H1 (cell line): Measurements from ENCODE around the gene VIT. TPM values are rescaled to one million over a fixed set of nuclear protein-coding genes. Genes with fewer than 3 reads are reported as not detected.

Source experiments
- CTCF ChIA-PET: fragments of 300-600 bp; sonication (Branson Sonifier 250); formaldehyde crosslinking; loops from one replicate; lab custom pipeline; 2021; ENCODE audit not compliant: partially characterized antibody; lab: Charles Lee
- POLR2A ChIA-PET: fragments of 300-600 bp; sonication (Branson Sonifier 250); formaldehyde crosslinking; loops from one replicate; lab custom pipeline; 2021; ENCODE audit warnings: inconsistent platforms; ENCODE audit not compliant: partially characterized antibody; lab: Charles Lee
- DNase-seq, 2 experiments: peaks; one replicate each; pipeline versions ENCODE4 v3.0.0 to v3.0.0-alpha.2; 2010 to 2022; ENCODE audit warnings: low spot score in 2 of 2, low read depth in 1 of 2, mixed read lengths in 1 of 2
- FAIRE-seq: peaks from 2 replicates; lab custom pipeline; 2011; peaks lifted over from hg19 to GRCh38; lab: Jason Lieb, UNC
- H2AFZ ChIP-seq: 2 replicates; pipeline ENCODE4 v1.8.1; 2012; ENCODE audit warnings: low read length, inconsistent platforms
- H2AK5ac ChIP-seq: 2 replicates; pipeline ENCODE4 v1.6.1; 2013; ENCODE audit warnings: low read depth, low read length
- H2BK120ac ChIP-seq: replicated peaks from 2 replicates; pipeline ENCODE3; 2013; ENCODE audit warnings: low read depth, low read length, inconsistent platforms
- H2BK12ac ChIP-seq: 2 replicates; pipeline ENCODE4 v1.6.1; 2013; ENCODE audit warnings: low read depth, low read length
- H2BK15ac ChIP-seq: 2 replicates; pipeline ENCODE4 v1.6.1; 2013; ENCODE audit warnings: low read length
- H2BK20ac ChIP-seq: 2 replicates; pipeline ENCODE4 v1.6.1; 2013; ENCODE audit warnings: low read length
- H2BK5ac ChIP-seq: 2 replicates; pipeline ENCODE4 v1.6.1; 2013; ENCODE audit warnings: low read depth, low read length
- H3K14ac ChIP-seq: 2 replicates; pipeline ENCODE4 v1.6.1; 2013; ENCODE audit warnings: inconsistent platforms; ENCODE audit not compliant: insufficient read length
- H3K18ac ChIP-seq: 2 replicates; pipeline ENCODE4 v1.6.1; 2013; ENCODE audit warnings: low read length; ENCODE audit errors: extremely low read depth
- H3K23ac ChIP-seq: 2 replicates; pipeline ENCODE4 v1.6.1; 2013; ENCODE audit warnings: inconsistent platforms; ENCODE audit not compliant: insufficient read length
- H3K23me2 ChIP-seq: 2 replicates; pipeline ENCODE4 v1.6.1; 2013; ENCODE audit warnings: low read depth, low read length
- H3K27ac ChIP-seq: 2 replicates; pipeline ENCODE4 v1.6.1; 2011; ENCODE audit warnings: low read depth, low read length, inconsistent platforms
- H3K27me3 ChIP-seq, 4 experiments: replicated peaks in 1 of 4; 1 replicate in 1 of 4; 2 replicates in 3 of 4; pipeline versions ENCODE4 v1.6.1 to v1.8.1; 2011 to 2013; ENCODE audit warnings: low read length in 3 of 4, mild to moderate bottlenecking in 3 of 4, inconsistent platforms in 2 of 4, mixed read lengths in 2 of 4, moderate library complexity in 1 of 4; ENCODE audit not compliant: control insufficient read depth in 3 of 4, insufficient read depth in 3 of 4; ENCODE audit errors: extremely low read depth in 1 of 4
- H3K36me3 ChIP-seq, 4 experiments: 2 replicates each; pipeline versions ENCODE4 v1.6.1 to v1.8.1; 2011 to 2013; ENCODE audit warnings: mild to moderate bottlenecking in 4 of 4, low read length in 3 of 4, moderate library complexity in 2 of 4, control low read depth in 1 of 4, inconsistent platforms in 1 of 4; ENCODE audit not compliant: insufficient read depth in 4 of 4, control insufficient read depth in 2 of 4
- H3K4ac ChIP-seq: replicated peaks from 2 replicates; pipeline ENCODE3; 2013; ENCODE audit warnings: low read length, low read depth, mixed read lengths, inconsistent platforms; ENCODE audit not compliant: insufficient read length
- H3K4me1 ChIP-seq, 4 experiments: replicated peaks in 1 of 4; 1 replicate in 1 of 4; 2 replicates in 3 of 4; pipeline versions ENCODE4 v1.6.1 to v1.8.1; 2011 to 2013; ENCODE audit warnings: low read length in 3 of 4, inconsistent platforms in 2 of 4, mixed read lengths in 1 of 4; ENCODE audit not compliant: insufficient read depth in 4 of 4, control insufficient read depth in 3 of 4
- H3K4me2 ChIP-seq, 2 experiments: 2 replicates each; pipeline versions ENCODE4 v1.6.1 to v1.8.1; 2011 to 2013; ENCODE audit warnings: low read depth in 2 of 2, low read length in 2 of 2, control low read depth in 1 of 2, inconsistent platforms in 1 of 2, mild to moderate bottlenecking in 1 of 2; ENCODE audit not compliant: insufficient read depth in 1 of 2
- H3K4me3 ChIP-seq, 4 experiments: fragments of 200-600, 300-600 bp in 1 of 4; sonication (generic), shearing (Covaris generic), sonication (Bioruptor Twin) in 1 of 4; 2 replicates each; pipeline versions ENCODE4 v1.5.1 to v1.8.1; 2011 to 2016; ENCODE audit warnings: low read length in 4 of 4, low read depth in 3 of 4, control low read depth in 2 of 4, inconsistent platforms in 2 of 4, mild to moderate bottlenecking in 2 of 4, mixed read lengths in 1 of 4, moderate library complexity in 1 of 4; ENCODE audit not compliant: insufficient read depth in 2 of 4; ENCODE audit errors: extremely low read depth in 1 of 4
- H3K56ac ChIP-seq: replicated peaks from 2 replicates; pipeline ENCODE3; 2013; ENCODE audit warnings: low read depth, mild to moderate bottlenecking, mixed read lengths, low read length, inconsistent platforms; ENCODE audit not compliant: insufficient read length
- H3K79me1 ChIP-seq: 2 replicates; pipeline ENCODE4 v1.6.1; 2013; ENCODE audit warnings: low read depth, low read length, control low read depth
- H3K79me2 ChIP-seq, 2 experiments: 2 replicates each; pipeline versions ENCODE4 v1.6.1 to v1.8.1; 2012 to 2013; ENCODE audit warnings: low read length in 2 of 2, mild to moderate bottlenecking in 2 of 2, inconsistent platforms in 1 of 2; ENCODE audit not compliant: insufficient read depth in 2 of 2, control insufficient read depth in 1 of 2
- H3K9ac ChIP-seq, 4 experiments: replicated peaks in 1 of 4; 1 replicate in 1 of 4; 2 replicates in 3 of 4; pipeline versions ENCODE4 v1.6.1 to v1.8.1; 2011 to 2013; ENCODE audit warnings: low read depth in 3 of 4, low read length in 3 of 4, control low read depth in 2 of 4, mild to moderate bottlenecking in 2 of 4, moderate library complexity in 2 of 4, inconsistent platforms in 1 of 4; ENCODE audit errors: extremely low read depth in 1 of 4
- H3K9me3 ChIP-seq, 2 experiments: 2 replicates each; pipeline versions ENCODE4 v1.6.1 to v1.8.1; 2012 to 2013; ENCODE audit warnings: mild to moderate bottlenecking in 2 of 2, moderate library complexity in 2 of 2, control low read depth in 1 of 2, inconsistent platforms in 1 of 2, low read depth in 1 of 2, low read length in 1 of 2, mixed read lengths in 1 of 2; ENCODE audit not compliant: insufficient read depth in 2 of 2
- H4K20me1 ChIP-seq, 2 experiments: replicated peaks in 1 of 2; 2 replicates each; pipeline versions ENCODE3 to v1.8.1; 2011 to 2013; ENCODE audit warnings: inconsistent platforms in 2 of 2, low read length in 2 of 2, mild to moderate bottlenecking in 1 of 2; ENCODE audit not compliant: insufficient read depth in 2 of 2, control insufficient read depth in 1 of 2
- H4K5ac ChIP-seq: 2 replicates; pipeline ENCODE4 v1.6.1; 2013; ENCODE audit warnings: low read length, low read depth, mixed read lengths, inconsistent platforms; ENCODE audit not compliant: insufficient read length
- H4K8ac ChIP-seq: 2 replicates; pipeline ENCODE4 v1.8.0; 2013; ENCODE audit warnings: mild to moderate bottlenecking, moderate library complexity, low read length, inconsistent platforms; ENCODE audit not compliant: insufficient read depth; ENCODE audit errors: extremely low read depth
- H4K91ac ChIP-seq: replicated peaks from 2 replicates; pipeline ENCODE3; 2013; ENCODE audit warnings: low read length, mixed read lengths, inconsistent platforms; ENCODE audit not compliant: insufficient read length
- MAFK ChIP-seq: IDR thresholded peaks from 2 replicates; pipeline ENCODE4 v1.6.1; 2012; ENCODE audit warnings: low read depth, mild to moderate bottlenecking, improper control_type of control experiment, low read length
- WGBS, 2 experiments: shearing (Covaris generic) in 1 of 2; methylation state at CpG; one replicate each; pipeline versions ENCODE4 v1.1.6 to v1.1.7; 2013 to 2015; ENCODE audit warnings: low lambda C conversion rate in 2 of 2, mixed read lengths in 2 of 2, inconsistent platforms in 1 of 2, low coverage in 1 of 2, missing lambda C conversion rate in 1 of 2; ENCODE audit not compliant: insufficient replicate concordance in 2 of 2, insufficient coverage in 1 of 2, insufficient read length in 1 of 2; ENCODE audit errors: extremely low coverage in 1 of 2, missing lambda C conversion rate in 1 of 2; 5-methylcytosine and 5-hydroxymethylcytosine counted together
- polyA plus RNA-seq, 7 experiments: library from polyadenylated mRNA; depleted of rRNA in 3 of 7; stranded (reverse) in 5 of 7; unstranded in 2 of 7; fragments of >200 nt in 5 of 7; fragments of 200-250 nt in 2 of 7; gene quantifications; 1 replicate in 5 of 7; 2 replicates in 1 of 7; 4 replicates in 1 of 7; pipeline versions ENCODE4 v1.2.1 to v1.2.3, GENCODE V29; 2011 to 2013; ENCODE audit warnings: missing spikeins in 2 of 7, mixed read lengths in 2 of 7
- total RNA-seq: library from RNA; stranded (reverse); fragmentation: NEBNext Ultra II Directional; extraction: Animal tissue kit (Norgen Biotek cat#: 25700); gene quantifications from 2 replicates; pipeline ENCODE4 v1.2.1, GENCODE V29; 2021

VIT gene
- total and polyA plus RNA-seq, 2 of the 8 experiments (the other 6 are each of a cell fraction or from before 2014, with no cell fraction given), result 0.03 TPM; not detected in 1

GRCh38 chr2:36773947-36774346, 77.4 kb downstream of the VIT start:
- no peak overlapping the region for H3K4me2 ChIP-seq
- no peaks in the 10 kb centered on the region for H3K79me2 ChIP-seq
- no peak overlapping the region for H2BK5ac ChIP-seq
- H3K27ac ChIP-seq, result no peak overlapping the region
- FAIRE-seq (no peak), DNase-seq (no peak)
- H3K4ac ChIP-seq, result no peak overlapping the region
- no peak overlapping the region for H2BK120ac ChIP-seq
- H3K56ac ChIP-seq, result no peak overlapping the region
- H2AFZ ChIP-seq, result peak overlapping the region; percentile 40; the same call in 1 of the 2 replicates
- no peak overlapping the region for H3K18ac ChIP-seq
- H4K8ac ChIP-seq, result no peak overlapping the region
- no peak overlapping the region for H3K14ac ChIP-seq
- no peak overlapping the region for H4K91ac ChIP-seq
- H3K4me3 ChIP-seq, result no peak overlapping the region
- no peaks in the 10 kb centered on the region for H3K9me3 ChIP-seq
- no peak overlapping the region for H2BK20ac ChIP-seq
- no peaks in the 10 kb centered on the region; a peak in 1 of 7 replicates for H3K4me1 ChIP-seq
- no peaks in the 10 kb centered on the region for H3K36me3 ChIP-seq
- no peak overlapping the region for H2BK15ac ChIP-seq
- WGBS, 2 experiments, result 90% methylated on average over 7 of the region's 7 CpGs; no CpG with 5 or more reads in 1 of the 2 experiments
- POLR2A ChIA-PET, result no interaction called here
- no peak overlapping the region for H4K5ac ChIP-seq
- no peak overlapping the region for H2BK12ac ChIP-seq
- CTCF ChIA-PET, result interaction anchor here (0.6 to 5.0 kb wide), 10 partner anchors 8 to 207 kb away, joined by 3 to 57 read pairs (median 3); partner anchors contain the start of gene VIT
- H3K9ac ChIP-seq, result no peak overlapping the region
- H3K79me1 ChIP-seq, result no peaks in the 10 kb centered on the region
- H2AK5ac ChIP-seq, result no peak overlapping the region
- no peak overlapping the region for H3K23ac ChIP-seq
- no peaks in the 10 kb centered on the region for H3K23me2 ChIP-seq
- no peaks in the 10 kb centered on the region; a peak in 1 of 7 replicates for H3K27me3 ChIP-seq
- H4K20me1 ChIP-seq, result no peaks in the 10 kb centered on the region
- TF ChIP-seq MAFK, result no peak
